GM21381 (cell line): ENCODE data around the gene MRTFB.

Experiments used
- ATAC-seq: cut with Tn5 transposase; IDR thresholded peaks from one replicate; pipeline ENCODE4 v1.9.1; 2021; ENCODE audit warnings: mild to moderate bottlenecking, moderate library complexity; ENCODE audit not compliant: unreplicated experiment

MRTFB gene

DNA sequence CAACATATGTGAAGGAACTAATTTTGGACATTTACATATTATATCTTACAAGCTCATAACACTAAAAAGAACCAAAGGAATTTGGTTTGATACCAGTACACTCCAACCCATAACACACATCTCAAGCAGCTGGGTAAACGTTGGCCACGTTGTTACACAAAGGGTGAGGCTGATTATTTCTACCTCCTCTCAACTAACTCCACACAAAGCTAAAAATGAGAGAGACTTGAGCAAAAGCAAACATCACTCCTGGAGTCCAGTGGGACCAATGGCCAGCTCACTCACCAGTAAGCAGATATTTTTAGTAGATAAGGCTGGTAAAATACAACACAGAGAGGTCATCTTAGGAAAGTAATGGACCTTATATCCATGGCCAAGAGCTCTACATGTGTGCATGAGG is 207.6 kb downstream of the MRTFB start:
- ATAC-seq: no peak

DNA sequence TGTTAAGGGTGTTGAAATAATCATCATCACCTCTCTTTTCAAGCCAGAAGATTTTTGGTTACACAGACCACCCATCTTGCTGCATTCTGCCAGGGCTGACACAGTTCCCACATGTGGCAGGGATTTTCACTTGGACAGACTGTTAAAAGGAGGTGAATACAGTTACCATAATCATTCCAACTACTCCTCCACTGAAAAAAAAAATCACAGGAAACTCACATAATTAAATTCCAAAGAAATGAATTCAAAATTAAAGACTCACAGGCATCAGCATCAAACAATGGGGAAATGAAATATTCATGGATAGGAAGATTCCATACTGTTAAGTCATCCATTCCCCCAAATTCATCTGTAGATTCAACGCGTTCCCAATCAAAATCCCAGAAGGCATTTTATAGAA is 209.4 kb downstream of the MRTFB start:
- ATAC-seq: no peak

DNA sequence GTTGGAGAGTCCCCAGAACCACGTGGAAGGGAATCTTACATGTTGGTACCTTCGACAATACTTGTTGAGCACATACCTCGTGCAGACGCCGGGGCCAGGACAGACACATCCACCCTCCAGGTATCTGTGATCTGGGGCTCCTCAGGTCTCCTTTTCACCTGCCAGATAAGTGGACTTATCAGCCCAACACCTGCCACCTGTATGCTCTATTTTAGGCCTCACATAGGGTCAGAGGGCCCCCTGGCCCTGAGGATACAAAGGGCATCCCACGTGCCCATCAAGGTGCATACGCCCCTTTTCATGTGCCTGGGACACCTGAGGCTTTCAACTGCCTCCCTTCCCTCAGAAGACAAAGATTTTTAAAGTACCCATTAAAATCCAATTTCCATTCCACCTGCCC is 212.7 kb downstream of the MRTFB start:
- ATAC-seq: no peak

DNA sequence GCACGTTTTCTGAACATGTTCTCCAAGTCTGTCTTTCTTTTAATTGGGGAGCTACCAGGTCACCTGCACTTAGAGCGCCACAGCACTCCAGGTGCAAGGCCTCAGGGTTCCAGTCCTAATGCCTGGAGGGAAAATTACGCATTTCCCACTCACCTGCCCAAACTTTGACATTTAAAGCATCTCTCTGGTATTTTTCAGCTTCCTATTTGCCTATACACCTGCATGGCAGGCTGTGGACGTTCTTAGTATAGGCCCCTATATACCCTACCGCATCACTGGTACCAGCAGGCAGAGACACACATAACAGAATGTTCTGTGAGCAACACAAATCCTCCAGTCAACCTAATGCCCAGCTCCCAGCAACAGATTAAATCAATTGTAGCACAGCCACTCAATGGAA is 213.3 kb downstream of the MRTFB start:
- ATAC-seq: no peak

DNA sequence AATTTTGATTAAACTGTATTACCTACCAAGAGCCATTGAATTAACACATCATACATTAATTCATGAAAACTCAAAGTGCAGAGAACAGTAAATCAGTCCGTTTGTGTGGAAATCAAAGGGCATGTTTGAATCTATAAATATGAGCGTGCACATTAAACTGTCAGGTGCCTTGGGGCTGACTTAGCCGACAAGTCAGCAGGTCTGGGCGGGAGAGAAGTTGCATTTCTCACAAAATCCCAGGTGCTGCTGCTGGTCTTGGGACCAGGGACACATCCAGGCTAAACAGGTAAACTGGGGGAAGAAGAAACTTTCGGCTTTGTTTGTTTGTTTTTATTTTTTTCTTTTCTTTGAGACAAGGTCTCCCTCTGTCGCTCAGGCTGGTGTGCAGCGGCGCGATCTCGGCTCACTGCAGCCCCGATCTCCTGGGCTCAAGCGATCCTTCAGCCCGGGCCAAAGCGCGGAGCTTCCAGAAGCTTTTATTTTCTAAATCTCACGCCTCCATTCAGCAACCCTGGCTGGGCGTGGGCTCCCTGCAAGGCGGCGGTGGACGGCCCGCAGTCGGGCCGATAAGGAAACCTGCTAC is 213.9 kb downstream of the MRTFB start:
- ATAC-seq: peak; percentile 30

DNA sequence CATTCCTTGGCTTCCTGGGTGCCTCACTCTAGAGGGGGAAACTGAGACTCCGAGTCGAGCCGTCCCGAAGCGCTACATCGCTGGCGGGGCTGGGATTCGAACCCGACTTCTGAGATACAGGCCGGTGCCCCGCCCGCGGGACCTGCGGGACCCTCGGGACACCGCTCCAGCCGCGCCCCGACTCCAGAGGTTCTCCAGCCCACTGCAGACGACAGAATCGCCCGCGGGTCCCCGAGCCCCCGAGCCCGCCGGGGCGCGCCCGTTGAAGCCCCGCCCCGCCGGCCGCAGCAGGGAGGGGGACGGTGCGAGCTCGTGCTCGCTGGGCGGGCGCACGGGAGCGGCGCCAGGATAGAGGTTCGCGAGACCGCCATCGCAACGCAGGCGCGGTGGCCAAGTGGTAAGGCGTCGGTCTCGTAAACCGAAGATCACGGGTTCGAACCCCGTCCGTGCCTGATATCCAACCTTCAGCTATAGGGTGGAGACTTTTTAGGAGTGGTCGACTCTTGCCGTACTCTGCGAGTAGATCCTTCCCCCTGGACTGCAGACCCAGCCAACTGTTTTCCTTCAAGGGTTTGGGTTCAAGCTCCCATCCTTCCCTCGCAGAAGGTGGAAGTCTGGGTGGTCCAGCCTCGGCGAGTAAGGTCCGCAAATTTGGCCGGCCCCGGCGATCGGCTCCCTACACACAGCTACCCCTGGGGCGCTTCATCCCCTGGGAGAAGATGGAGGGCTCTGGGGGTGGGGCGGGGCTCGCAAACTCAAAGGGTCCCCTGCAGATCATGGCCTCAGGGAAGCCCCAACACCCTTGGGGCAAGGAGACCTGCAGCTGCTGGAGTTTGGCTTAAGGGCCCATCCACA is 214.6 kb downstream of the MRTFB start:
- peak; percentile 70 for ATAC-seq

DNA sequence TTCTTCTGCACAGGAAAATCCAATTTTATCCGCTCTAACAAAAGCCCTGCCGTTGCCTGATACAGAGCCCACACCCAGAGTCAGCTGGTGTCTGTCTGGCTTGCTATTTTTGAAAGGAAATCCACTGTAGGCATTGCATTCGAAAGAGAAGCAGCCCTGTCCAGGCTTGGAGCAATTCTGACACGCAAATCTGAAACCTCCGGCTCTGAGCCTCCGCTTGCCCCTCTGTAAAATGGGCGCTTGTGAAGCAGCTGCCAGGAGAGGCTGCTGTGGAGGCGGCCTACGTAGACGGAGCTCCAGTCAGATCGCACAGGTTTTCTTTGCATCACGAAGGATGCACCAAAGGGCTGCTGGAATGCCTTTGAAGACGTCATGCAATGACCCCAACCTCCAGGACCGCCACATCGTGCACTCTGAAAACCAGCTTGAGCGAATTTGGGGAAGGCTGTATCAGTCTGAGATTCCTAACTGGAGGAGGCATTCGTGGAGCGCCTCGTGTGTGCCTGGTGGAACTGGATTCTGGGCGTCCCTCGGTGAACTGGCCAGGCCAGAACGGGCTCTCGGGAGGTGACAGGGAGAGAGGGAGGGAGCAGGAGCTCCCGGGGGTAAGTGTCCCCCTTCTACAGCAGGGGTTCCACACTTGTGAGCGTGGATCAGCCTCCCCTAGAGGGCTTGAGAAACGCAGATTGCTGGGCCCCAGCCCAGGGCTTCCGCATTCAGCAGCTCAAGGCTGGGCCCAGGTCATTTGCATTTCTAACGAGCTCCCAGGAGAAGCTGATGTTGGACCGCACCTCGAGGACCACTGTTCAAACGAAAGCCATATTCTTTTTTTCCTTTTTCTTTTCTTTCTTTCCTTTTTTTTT is 215.5 kb downstream of the MRTFB start:
- ATAC-seq: peak; percentile 23

DNA sequence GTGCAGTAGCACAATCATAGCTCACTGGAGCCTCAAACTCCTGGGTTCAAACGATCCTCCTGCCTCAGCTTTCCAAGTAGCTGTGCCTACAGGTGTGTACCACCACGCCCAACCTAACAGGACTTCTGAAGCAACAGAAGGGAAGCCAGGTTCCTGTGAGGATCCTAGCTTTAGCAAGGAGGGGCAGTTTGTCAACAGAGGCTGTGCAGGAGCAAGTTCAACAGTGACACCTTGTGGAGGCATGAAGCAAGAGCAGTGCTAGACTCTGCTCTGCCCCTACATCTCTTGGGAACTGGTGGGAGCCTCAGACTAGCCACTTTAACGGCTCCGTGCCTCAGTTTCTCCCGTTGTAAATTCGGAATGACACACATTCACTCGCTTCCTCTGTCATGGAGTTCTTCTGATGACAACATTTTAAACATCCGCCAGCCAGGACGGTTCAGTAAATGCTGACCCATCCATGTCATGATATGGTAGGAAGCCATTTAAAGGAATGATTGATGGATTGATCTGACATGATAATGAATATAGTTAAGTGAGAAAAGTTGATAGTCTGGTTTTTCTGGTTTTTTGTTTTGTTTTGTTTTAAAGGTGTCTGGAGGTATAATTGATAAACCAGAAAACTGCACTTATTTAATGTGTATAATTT is 218.7 kb downstream of the MRTFB start:
- no peak for ATAC-seq

DNA sequence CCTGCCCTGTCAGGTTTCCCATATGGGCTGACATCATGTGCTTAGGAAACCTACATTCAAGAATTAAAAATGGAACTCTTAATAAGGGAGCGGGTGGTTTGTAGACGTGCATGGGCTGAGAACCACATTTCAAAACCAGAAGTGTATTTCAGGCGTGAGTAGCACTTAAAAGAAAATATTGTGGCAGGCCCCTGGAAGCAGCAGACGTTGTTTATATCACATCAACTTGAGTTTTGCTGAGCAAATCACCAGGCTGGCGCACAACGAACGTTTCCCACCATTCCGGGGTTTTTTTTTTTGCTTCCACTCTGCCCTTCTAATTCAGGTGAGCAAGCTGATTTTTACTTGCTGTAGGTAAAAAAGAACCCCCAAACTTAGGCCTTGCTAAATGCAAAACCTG is 220.2 kb downstream of the MRTFB start:
- no peak for ATAC-seq

DNA sequence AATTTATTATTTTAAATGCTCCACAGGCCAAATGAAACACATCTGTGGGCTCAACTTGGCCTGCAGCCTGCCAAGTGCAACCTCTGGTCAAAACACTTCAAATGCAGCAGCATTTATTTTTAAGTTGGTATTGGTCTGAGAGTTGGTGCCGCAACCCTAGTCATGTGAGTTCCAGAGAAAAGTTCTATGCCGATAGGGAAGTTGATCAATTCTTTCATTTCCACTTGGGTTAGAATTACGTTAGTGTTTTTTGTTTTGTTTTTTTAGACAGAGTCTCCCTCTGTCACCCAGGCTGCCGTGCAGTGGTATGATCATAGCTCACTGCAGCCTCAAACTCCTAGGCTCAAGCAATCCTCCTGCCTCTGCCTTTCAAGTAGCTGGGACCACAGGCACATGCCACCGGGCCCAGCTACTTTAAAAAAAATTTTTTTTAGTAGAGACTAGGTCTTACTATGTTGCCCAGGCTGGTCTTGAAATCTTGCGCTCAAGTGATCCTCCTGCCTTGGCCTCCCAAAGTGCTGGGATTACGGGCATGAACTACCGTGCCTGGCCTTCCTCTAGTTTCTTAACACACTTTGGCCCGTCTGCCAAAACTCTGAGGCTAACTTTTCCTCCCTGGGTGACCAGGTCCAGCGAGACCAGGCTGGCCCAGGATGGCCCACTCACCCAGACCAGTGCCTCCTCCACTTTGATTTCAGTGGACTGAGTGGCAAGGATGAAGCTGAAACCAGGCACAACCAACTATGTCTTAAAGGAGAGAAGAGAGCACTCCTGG is 221.1 kb downstream of the MRTFB start:
- ATAC-seq: no peak

DNA sequence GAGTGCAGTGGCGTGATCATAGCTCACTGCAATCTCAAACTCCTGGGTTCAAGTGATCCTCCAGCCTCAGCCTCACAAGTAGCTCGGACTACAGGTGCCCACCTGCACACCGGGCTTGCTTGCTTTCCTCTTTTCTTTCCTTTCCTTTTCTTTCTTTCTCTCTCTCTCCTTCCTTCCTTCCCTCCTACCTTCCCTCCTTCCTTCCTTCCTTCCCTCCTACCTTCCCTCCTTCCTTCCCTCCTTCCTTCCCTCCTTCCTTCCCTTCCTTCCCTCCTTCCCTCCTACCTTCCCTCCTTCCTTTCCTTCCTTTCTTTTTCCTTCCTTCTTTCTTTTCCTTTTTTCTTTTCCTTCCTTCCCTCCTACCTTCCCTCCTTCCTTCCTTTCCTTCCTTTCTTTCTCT is 225.5 kb downstream of the MRTFB start:
- ATAC-seq: no peak

DNA sequence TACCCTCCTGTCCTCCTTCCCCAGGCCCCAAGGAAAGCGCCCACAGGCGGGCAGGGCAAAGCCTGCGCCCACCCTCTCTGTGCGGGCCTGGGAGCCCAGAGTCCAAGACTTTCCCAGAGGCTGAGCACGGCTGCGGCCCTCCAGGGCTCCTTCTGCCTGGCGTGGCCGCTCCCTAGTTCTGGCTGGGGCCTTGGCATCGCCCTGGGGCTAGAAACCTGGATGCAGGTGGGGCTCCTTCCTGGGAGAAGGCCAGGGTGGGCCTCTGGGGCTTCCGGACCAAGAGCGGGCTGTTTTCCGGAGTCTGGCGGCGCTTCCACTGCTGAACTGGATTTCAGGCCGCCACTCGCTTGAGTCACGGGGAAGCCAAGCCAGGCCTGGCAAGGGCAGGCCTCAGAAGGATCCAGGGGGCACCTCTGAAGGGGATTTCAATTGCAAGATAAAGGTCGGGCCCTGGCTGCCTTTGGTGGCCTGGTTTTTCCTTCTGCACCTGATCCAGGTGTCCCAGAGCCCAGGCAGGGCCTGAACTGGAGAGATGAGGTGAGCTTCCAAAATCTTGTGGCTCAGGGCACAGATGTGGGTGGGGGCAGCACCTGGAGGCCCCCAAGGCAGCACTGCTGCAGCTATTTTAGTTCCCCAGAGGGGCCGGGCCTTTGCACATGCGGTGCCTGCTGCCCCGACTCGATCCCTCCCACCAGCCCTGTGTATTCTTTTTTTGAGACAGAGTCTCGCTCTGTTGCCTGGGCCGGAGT is 227.4 kb downstream of the MRTFB start:
- no peak for ATAC-seq

DNA sequence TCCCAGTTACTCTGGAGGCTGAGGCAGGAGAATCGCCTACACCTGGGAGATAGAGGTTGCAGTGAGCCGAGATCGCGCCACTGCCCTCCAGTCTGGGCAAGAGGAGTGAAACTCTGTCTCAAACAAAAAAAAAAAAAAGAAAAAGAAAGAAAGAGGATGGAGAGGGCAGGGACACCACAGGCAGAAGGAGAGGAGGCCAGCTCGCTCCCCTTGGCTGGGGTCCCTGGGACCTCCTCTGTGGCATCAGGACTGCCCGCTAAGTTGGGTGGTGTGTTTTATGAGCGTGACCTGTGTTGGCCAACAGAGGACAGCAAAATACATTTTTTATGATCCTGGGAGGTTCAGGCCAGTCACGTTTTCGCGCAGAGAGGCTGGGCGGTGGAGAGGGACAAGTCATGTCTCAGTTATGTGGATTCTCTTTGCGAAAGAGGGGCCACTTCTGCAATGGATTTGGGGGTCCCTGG is 229.6 kb downstream of the MRTFB start:
- ATAC-seq: peak; percentile 42

DNA sequence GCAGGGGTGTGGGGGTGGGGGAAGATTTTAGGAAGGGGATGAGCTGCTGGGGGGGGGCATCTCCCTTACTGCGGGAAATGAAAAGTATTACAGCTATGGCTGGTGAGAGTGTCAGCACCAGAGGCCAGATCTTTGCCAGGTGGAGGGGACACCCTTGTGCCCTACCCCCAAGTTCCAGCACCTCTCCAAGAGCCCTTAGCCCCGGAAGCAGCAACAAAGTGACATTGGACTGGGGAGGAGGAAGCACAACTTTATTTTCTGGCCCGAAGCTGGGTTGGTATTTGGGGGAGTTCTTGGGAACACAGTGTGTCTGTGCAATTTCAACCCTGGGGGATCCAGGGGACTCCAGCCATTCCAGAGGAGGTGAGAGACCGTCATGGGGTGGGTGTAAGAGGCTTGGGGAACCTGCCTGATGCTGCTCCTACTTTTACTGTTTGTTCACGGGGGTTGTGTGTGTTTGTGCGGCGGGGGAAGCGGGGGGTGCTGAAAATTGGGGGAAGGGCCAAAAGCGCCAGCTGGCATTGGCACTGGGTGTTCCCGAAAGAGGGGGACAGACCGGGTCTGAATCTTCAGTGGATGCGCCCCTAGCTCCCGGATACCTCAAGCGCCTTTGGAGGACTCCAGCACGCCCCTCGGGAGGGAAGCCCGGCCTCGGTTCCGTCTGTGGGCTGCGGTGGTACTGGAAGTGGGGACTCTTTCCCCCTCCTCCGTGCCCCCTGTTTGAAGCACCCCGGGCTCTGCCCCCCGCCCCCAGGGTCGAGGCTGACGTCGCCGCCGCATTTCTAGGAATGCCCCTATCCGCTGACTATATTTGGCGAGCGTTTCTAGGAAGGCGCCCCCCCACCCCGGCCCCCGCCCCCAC is 230.3 kb downstream of the MRTFB start:
- ATAC-seq: peak; percentile 8

DNA sequence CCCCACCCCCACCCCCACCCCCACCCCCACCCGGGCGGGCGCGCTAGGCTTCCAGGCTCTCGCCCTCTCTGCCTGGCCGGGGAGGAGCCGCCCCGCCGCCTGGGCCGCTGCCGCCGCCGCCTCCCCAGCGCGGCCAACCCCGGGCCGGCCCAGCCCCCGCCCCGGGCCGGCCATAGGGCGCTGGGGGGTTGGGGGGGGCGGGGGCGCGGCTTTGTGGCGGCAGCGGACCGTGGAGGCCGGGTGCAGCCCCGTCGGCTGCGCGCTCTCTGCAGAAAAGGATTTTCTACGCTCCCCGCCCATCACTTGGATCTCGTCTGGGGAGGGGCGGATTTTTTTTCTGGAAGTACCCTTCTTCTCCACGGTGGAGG is 230.9 kb downstream of the MRTFB start:
- peak; percentile 61 for ATAC-seq

DNA sequence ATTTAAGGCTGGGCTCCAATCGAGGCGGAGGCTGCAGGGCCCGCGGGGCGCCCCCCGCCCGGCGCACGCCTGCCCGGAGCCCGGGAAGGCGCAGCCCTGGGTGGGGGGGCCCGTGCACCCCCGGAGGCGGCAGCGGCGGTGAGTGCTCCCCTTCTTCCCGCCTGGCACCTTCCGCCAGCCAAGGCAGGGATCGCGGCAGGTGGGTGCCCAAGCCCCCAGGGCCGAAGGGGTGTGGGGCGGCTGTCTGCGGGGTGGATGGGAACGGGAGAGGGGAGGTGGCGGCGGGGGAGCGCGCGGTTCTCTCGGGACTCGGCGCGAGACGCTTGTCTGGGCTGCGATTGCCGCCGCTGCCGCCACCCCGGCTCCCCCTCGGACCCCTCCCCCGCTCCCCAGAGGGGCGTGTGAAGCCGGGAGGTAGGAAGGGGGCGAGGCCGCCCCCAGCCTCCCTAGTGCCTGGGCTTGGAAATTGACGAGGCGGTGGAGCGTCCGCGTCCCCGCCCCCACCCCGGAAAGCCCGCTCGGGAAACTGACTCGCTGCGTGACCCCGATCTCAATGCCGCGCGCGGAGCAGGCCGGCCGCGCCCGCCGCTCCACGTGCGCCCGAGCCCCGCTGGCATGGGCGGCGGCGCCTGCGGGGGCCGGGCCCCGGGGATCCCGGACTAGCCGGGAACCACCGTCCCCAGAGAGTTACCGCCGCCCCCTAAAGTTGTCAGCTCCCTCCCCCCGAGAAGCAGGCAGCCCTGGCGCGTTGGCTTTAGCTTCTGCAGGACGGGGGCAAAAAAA is 231.5 kb downstream of the MRTFB start:
- peak; percentile 31 for ATAC-seq

DNA sequence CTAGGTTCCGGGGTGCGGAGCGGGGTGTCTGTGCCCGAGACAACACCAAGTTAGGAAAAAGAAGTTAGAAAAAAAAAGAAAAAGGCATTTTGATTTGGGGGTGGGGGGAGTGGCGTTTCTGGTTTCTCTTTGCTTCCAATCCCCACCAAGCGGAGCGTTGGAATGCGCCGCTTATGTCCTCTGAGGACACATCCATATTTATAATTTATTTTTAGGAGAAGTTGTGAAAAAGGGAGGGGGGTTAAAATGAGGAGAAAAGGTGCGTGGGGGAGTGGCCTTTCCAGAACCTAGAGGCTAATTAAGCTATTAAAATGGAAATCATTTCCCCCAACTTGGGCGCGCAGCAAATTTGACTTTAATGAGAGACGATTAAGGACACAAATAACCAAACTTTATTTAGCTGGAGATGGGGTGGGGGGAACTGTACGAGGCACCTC is 232.1 kb downstream of the MRTFB start:
- no peak for ATAC-seq
